Hindlimb muscle (tissue), 1 donor: ENCODE measurements around the gene CTTNBP2. TPM values are rescaled to one million over a fixed set of nuclear protein-coding genes. Genes with fewer than 3 reads are reported as not detected.
A peak's percentile ranks its signal among the peaks of the same experiment; 100 is the strongest.

ENCODE experiments used
- DNase-seq: peaks from one replicate; pipeline ENCODE4 v3.0.0-alpha.2; 2013
- polyA plus RNA-seq: library from polyadenylated mRNA; unstranded; fragments of 120-200 nt; gene quantifications from one replicate; pipeline ENCODE4 v1.2.1, GENCODE V29; 2013; ENCODE audit not compliant: insufficient read length

CTTNBP2 gene, protein sequence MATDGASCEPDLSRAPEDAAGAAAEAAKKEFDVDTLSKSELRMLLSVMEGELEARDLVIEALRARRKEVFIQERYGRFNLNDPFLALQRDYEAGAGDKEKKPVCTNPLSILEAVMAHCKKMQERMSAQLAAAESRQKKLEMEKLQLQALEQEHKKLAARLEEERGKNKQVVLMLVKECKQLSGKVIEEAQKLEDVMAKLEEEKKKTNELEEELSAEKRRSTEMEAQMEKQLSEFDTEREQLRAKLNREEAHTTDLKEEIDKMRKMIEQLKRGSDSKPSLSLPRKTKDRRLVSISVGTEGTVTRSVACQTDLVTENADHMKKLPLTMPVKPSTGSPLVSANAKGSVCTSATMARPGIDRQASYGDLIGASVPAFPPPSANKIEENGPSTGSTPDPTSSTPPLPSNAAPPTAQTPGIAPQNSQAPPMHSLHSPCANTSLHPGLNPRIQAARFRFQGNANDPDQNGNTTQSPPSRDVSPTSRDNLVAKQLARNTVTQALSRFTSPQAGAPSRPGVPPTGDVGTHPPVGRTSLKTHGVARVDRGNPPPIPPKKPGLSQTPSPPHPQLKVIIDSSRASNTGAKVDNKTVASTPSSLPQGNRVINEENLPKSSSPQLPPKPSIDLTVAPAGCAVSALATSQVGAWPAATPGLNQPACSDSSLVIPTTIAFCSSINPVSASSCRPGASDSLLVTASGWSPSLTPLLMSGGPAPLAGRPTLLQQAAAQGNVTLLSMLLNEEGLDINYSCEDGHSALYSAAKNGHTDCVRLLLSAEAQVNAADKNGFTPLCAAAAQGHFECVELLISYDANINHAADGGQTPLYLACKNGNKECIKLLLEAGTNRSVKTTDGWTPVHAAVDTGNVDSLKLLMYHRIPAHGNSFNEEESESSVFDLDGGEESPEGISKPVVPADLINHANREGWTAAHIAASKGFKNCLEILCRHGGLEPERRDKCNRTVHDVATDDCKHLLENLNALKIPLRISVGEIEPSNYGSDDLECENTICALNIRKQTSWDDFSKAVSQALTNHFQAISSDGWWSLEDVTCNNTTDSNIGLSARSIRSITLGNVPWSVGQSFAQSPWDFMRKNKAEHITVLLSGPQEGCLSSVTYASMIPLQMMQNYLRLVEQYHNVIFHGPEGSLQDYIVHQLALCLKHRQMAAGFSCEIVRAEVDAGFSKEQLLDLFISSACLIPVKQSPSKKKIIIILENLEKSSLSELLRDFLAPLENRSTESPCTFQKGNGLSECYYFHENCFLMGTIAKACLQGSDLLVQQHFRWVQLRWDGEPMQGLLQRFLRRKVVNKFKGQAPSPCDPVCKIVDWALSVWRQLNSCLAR (N-terminal part only)
- 1.5 TPM for polyA plus RNA-seq

DNA sequence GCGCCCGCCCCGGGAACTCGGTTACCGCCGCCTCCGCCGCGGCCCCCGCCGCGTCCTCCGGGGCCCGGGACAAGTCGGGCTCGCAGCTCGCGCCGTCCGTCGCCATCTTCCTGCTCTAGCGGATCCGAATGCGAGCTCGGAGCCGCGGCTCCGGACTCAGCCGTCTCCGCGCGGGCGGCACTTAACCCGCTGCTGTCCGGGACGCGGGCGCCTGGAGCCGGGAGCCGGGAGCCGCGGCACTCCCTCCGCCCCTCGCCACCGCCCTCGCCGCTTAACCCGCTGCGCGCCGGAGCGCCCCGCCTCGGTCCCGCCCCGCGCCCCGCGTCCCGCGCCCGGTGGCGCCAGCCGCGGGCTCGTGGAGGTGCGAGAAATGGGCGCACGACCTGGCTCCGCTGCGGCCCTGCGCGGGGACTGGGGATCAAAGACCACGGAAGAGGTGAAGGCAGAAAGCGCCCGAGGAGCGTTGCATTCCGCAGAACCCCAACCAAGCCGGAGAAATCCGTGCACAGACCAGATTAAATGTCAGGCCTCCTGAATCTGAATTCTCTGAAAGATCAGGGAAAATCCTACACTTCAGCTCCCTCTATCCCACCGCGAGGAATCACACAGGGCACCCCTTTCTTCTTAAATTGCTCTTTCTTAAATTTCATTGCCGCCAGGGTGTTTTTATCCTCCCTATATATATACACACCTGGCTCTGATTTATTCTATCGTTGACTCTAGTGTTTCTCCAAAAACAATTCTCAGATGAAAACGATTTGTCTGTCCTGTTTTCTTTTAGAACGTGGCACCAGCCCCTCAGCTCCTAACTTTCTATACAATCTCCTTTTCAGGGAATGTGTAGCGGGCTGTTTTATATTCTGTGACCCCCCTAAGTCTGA is at the start of gene CTTNBP2:
Gene CTTNBP2 (minus strand): TSS at position 132 of the 881 bp plus-strand sequence. CDS start 26 bp downstream, at position 106.
- DNase-seq = peak; percentile 67

DNA sequence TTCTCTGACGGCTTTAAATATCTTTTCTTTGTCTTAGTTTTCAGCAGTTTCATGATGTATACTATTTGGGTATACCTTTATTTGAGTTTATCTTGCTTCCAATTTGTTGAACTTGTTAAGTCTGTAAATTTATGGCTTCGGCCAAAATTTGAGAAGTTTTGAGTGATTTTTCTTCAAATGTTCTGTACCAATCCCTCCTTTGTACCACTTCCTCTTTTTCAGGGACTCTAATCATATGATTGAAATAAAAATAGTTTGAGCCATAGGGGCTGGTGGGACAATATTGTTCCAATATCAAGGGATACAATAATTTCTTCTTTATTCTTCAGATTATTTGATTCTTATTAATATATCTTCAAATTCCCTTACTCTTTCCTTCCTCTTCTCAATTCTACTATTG is 43.1 kb upstream of the CTTNBP2 start:
- no peak for DNase-seq

DNA sequence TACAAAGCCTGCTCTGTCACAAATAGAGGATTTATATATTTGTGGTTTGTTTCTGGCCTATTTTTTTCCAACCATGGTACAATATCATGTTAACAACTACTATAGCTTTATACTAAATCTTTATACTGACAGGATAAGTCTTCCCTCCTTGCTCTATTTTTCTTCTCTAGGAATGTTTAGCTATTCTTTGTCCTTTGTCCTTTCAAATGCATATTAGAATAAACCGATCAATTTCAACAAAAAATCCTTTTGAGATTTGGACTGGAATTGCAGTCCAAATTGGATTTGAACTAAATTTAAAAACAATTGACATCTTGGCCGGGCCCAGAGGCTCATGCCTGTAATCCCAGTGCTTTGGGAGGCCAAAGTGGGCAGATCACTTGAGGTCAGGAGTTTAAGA is 39.2 kb upstream of the CTTNBP2 start:
- DNase-seq = no peak

DNA sequence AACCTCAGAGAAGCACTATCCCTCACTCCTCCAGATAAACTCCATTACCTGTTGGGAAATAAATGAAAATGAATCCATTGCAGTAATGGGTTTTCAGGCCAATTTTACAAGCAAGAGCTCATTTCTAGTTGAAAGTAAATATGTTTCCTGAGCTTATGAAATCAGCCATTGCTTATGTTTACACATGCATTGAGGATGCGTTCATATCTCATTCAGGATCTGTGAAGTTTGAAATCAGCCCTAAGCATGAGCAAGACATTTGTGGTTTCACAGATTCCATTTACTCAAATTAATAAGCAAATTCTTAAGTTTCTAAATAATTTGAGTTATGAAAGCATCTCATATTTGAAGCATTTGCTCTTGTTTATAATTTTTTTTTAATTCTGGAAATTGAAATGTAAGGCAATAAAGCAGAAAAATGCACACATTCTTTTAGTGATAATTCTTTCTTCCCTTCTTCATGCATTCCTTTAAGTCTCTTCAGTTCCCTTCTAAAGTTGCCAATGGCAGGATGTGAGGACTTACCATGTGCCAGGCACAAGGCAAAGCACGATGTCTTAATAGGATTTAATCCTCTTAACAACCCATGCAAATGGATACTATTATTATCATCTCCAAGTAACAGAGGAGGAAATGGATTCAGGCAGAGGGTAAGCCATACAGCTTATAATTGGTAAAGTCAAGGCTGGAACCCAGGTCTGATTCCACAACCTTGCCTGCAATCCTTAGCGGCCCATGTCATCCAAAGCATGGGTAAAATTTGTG is 35.0 kb upstream of the CTTNBP2 start:
- no peak for DNase-seq

DNA sequence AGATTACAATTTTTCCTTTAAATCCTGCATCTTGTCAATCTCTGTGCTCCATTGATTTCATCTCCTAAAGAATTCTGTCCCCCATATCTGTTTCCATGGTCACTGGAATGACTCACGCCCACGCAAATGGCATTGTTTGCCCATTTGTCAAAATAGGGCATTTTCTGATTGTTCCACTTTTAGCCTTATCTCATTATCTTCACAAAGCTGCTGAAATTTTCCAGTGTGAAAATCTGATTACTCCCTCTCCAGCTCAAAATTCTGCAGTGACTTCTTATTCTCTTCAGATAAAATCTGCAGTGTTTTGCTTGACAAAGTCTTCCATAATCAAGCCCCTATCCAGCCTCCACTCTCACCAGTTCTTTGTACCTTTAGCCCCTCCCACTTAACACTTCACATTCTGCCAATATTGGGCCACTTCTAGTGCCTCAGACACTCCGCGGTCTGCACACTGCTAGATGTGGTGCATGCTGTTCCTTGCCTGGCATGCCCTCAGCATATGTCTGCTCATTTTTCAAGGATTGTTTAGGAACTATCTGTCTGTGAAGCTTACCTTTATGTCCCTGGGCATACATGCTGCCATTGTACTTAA is 33.9 kb upstream of the CTTNBP2 start:
- DNase-seq = no peak

DNA sequence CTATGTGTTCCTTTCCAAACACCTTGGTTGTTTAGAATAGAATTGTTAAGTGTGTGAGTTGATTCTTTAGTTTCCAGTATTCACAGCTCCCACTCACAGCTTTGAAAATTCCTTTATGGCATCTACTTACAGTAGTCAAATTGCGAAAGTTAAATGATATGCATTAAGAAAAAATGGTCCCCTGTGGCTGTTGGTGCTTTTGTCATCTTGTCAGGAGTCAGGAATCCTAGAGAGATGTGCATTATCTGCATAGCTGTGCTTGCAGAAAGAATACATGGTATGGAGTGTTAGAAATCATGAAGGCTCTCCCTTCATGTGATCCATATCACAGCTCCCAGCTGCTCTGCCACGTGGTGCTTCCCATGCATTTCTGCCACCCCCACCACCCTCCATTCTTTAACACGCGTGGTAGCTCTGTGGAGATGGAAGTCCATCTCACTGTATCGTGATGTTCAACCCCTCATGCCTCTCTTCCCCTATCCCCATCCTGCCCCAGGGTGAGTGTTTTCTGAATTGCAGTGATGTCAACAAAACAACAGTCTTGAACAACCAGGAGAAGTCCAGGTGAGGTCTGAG is 29.2 kb upstream of the CTTNBP2 start:
- no peak for DNase-seq

DNA sequence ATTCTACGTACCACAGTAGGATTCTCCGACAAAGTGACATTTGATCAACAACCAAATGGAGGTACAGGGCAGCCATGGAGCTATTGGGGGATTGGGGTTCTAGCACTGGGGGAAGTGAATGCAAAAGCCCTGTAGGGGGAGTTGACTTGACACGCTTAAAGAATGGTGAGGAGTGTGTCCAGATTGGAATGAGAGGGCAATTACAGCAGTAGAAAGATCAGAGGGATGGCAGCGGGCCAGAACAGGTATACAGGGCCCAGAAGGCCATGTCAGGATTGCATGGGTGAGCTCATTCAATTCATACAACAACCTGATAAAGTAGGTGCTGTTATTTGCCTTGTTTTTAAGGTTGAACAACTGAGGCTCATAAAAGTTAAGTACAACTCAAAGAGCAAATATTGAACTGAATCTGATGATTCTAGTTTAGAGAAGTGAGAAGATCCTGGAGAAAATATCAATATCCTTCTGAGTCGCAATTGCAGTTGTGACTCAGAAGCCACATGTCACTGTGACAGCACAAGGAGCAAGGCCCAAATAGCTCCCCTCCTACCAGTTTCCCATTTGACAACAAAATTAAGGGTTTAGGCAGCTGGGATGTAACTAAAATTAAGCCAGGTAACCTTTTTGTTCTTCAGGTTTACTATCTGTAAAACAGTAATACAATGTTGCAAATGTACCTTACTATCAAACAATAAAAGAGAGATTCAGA is 28.0 kb upstream of the CTTNBP2 start:
- no peak for DNase-seq

DNA sequence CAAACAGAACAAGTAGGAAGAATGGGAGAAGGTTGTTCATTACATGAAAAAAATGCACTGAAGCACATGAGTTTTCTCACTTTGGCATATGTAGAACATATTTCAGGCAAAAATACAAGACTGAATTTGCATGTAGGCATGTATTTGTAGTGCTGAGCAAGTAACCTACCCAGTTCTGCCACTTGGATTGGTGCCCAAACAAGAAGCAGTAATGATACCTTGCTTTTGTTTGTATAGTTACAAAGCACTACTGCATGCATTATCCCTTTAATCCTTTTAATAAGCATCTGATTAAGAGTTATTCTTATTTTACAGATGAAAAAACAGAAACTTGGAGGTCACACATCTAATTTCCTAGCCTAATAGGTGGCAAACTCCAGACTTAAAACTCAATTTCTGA is 23.1 kb upstream of the CTTNBP2 start:
- DNase-seq = no peak

DNA sequence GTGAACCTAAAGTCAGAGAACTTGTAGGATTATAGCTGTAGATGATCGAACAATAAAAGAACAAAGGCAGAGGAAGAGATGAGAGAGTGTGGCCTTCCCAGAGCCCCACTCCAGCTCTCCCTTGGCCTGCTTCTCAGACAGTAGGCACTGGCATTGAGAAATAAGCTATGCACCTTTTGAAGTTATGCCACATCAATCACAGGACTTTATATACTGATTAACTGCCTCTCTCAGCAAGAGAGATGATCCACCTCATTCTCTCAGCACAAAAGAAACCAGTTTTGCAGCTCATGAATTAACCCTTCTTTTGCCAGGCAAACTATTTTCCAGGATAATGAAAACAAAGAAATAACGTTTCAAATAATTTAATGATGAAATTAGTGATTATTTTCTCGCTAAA is 22.0 kb upstream of the CTTNBP2 start:
- no peak for DNase-seq

DNA sequence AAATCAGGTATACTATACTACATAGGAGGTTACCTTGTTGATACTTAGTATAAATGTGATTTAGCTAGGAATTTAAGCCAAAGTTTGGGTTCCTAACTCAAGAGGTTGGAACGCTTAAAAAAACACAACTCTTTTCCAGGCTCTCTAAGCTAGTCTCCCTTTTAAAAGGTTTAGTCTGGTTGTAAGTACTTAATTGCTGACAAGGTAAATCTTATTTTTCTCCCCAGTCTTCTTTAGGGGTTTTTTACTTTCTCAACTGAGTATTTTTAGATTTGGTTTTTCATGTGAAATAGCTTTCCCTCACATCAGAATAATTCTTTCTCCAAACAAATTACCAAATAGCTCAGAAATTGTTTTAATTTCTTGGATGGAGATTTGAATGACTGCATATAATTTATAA is 20.8 kb upstream of the CTTNBP2 start:
- DNase-seq = no peak

DNA sequence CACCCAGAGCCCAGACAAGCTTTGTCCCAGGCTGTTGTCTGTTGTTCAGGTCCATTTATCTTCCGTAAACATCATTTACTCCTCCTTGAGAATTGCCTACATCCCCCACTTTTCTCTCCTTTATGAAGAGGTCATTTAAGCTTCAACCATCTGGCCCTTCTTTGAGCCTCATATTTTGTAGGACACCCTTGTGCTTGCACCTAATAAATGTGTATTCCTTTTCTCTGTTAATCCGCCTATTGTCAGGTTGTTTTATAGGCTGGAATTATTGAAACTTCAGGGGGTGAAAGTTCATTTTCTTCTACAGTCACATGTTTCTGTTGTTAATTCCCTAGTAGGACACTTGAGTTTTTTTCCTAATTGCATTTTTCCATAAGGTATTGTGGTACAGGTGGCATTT is 19.6 kb upstream of the CTTNBP2 start:
- DNase-seq = no peak

DNA sequence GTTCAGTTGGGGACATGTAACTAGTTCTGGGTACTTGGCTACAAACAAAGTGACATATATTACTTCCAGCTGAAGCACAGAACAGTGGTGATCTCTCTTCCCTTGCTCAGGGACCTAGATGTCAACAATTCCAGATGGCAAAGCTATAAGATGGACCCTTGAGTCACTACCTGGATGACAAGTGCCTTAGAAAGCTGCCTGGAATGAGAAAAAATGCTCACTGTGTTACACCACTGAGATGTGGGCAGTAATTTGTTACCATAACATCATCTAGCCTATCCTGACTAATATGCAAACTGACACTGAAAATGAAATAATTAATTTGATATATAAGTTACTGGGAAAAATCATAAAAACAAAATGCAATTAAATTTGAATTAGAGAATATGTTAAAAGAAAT is 16.4 kb upstream of the CTTNBP2 start:
- no peak for DNase-seq

DNA sequence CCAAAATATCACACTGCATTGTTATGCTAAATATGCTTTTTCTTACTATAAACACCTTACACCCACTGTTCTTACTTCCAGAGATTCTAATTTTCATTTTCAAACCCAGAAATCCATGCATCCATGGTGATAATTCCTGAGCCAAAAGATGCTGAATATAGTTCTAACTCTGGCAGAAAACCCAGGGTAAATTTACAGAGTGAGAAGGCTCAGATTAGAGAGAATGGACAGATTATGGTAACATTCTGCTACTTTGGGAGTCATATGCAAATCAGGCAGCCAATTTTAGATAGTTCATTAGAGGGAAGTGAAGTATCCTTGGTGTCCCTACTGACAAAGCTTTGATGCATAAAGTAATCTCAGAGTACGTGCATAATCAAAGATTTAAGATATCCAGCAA is 15.4 kb upstream of the CTTNBP2 start:
- no peak for DNase-seq

DNA sequence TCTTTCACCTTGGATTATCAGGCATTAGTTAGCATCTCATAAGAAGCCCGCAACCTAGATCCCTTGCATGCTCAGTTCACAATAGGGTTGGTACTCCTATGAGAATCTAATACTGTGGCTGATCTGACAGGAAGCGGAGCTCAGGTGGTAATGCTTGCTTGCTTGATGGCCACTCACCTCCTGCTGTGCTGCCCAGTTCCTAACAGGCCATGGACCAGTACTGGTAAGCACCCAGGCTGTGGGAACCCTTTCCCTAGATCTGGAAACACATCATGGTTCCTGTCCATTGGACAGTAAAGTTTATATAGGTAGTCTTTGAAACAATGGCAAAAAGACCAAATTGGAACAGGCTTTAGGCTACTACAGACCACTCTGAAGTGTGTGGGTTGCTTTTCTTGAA is 9.4 kb upstream of the CTTNBP2 start:
- no peak for DNase-seq

DNA sequence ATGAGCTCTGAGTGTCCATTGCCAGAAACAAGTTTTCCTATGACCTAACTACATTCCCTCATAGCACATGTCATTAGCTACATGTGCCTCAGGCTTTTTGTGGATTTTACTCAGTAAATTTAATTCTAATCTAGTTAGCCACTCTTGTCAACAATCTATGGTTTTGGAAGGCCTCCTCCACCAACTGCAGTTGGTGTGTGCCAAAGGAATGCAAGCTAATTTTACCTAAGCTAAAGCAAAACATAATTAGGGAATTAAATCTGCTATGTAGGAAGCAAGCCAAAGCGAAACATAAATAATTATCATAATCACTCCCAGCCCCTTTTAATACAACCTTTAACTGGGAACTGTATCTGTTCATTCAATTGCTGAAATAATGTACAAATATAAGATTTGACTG is 3.5 kb upstream of the CTTNBP2 start:
- DNase-seq = no peak

DNA sequence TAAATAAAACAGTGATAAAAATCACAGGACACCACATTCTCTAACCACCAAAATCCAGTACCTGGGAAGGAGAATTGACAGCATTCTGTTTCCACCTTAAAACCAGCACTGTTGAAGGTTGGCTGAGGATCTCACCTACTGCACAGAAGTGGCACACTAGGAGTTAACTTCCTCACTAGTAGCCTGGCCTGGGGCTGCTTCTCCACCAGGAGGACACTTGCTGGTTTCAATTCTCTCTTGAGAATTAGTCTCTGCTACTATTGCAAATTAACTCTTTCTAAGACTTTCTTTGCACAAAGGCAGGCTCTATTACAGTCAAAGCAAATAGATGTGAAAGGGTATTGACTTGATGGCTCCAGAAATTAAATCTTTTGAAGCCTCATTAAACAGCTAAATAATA is 2.3 kb upstream of the CTTNBP2 start:
- no peak for DNase-seq

DNA sequence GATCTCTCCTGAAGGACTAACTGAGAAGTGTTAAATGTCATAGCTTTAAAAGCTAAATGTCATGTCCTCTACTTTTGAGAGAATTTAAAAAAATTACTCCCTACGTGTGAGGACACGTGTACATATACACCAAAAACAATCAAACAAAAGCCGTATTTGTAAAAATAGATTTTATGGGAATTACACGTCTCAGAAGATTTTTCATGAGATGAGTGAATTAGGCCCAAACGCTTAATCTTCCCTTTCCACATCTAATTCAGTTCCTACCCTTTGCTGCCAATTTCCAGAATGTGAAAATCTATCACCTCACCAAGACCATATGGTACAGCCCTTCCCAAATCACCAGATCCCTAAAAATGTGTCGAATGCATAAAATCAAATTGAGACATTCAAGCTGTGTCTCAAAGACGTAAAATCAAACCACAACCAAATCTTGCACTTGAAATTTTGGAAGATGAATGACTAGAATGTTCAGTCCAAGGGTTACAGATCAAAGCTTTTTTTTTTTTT is 1.0 kb upstream of the CTTNBP2 start:
- no peak for DNase-seq

DNA sequence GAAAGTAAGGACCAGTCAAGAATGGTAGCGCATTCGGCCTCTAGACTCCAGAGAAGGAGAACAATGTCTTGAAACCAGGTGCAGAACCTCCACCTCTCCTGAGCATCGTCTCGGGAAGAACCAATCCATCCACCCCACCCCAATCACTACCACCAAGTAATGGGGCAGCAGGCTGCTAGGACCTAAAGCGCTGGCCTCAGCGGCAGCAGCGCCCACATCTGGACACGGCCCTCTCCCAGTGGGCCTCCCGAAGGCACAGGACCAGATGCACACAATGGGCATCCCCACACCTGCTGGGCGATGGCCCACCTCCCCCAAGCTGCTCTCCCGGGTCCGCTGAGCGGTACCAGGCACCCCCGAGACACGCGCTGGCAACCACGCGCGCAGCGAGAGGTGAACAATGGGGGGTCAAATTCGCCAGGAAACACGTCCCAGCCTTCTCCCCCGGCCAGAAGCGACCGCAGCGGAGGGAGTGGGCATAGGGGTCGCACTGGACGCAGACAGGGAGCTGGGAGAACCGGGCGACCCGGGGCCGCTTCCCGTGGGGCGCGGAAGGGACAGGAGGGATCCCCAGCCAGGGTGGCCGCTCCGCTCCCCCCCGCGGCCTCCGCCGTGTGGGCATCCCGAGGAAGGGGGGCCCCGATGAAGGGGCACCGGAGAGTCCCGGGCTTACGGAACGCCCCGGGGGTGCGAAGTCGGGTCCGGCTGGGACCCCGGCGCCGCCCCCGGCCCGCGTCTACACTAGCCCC is 506 bp downstream of the CTTNBP2 start:
- DNase-seq = no peak
